Liver (tissue), 9 donors: Measurements from ENCODE around the gene PLD2. TPM values are rescaled to one million over a fixed set of nuclear protein-coding genes. Genes with fewer than 3 reads are reported as not detected.

Experiments
- DNase-seq: peaks from one replicate; pipeline ENCODE4 v3.0.0-alpha.2; 2017; ENCODE audit warnings: low spot score
- H3K27ac ChIP-seq, 2 donors: one replicate each; pipeline ENCODE4 v1.7.0; 2013; ENCODE audit warnings: inconsistent platforms in 2 of 2, low read length in 2 of 2, control low read depth in 1 of 2, low read depth in 1 of 2, mild to moderate bottlenecking in 1 of 2
- H3K27me3 ChIP-seq, 4 donors: one replicate each; pipeline versions ENCODE4 v1.6.1 to v1.7.0; 2013; ENCODE audit warnings: low read length in 3 of 4, inconsistent platforms in 1 of 4, mild to moderate bottlenecking in 1 of 4, moderate library complexity in 1 of 4; ENCODE audit not compliant: control insufficient read depth in 4 of 4, insufficient read depth in 4 of 4
- H3K36me3 ChIP-seq, 4 donors: one replicate each; pipeline versions ENCODE4 v1.6.1 to v1.7.0; 2013; ENCODE audit warnings: low read length in 3 of 4, mild to moderate bottlenecking in 3 of 4, low read depth in 1 of 4, moderate library complexity in 1 of 4; ENCODE audit not compliant: control insufficient read depth in 4 of 4, insufficient read depth in 3 of 4
- H3K4me1 ChIP-seq, 4 donors: one replicate each; pipeline versions ENCODE4 v1.6.1 to v1.7.0; 2013; ENCODE audit warnings: low read length in 3 of 4, mild to moderate bottlenecking in 3 of 4, moderate library complexity in 1 of 4; ENCODE audit not compliant: control insufficient read depth in 4 of 4, insufficient read depth in 4 of 4
- H3K4me3 ChIP-seq, 3 donors: one replicate each; pipeline versions ENCODE4 v1.6.1 to v1.7.0; 2013; ENCODE audit warnings: low read length in 3 of 3, control low read depth in 1 of 3, low read depth in 1 of 3, mild to moderate bottlenecking in 1 of 3
- H3K9ac ChIP-seq, 2 donors: one replicate each; pipeline ENCODE4 v1.7.0; 2013; ENCODE audit warnings: low read length in 2 of 2, mild to moderate bottlenecking in 2 of 2, moderate library complexity in 2 of 2, control low read depth in 1 of 2, low read depth in 1 of 2
- H3K9me3 ChIP-seq, 4 donors: one replicate each; pipeline versions ENCODE4 v1.6.1 to v1.7.0; 2013; ENCODE audit warnings: low read length in 3 of 4; ENCODE audit not compliant: control insufficient read depth in 4 of 4
- ATF3 ChIP-seq: IDR thresholded peaks from 2 replicates; pipeline ENCODE4 v1.6.1; 2016; ENCODE audit warnings: antibody characterized with exemption
- FOXA2 ChIP-seq: IDR thresholded peaks from 2 replicates; pipeline ENCODE4 v1.6.1; 2016; ENCODE audit warnings: antibody characterized with exemption
- GABPA ChIP-seq, 2 donors: IDR thresholded peaks in 1 of 2; conservative IDR thresholded peaks in 1 of 2; 2 replicates each; pipeline ENCODE4 v1.6.1; 2016; ENCODE audit warnings: antibody characterized with exemption in 2 of 2, mild to moderate bottlenecking in 1 of 2, moderate library complexity in 1 of 2
- HNF4A ChIP-seq, 2 donors: conservative IDR thresholded peaks; 2 replicates each; pipeline ENCODE4 v1.6.1; 2016; ENCODE audit warnings: antibody characterized with exemption in 2 of 2, mild to moderate bottlenecking in 2 of 2
- MAX ChIP-seq: IDR thresholded peaks from 2 replicates; pipeline ENCODE4 v1.6.1; 2016; ENCODE audit warnings: antibody characterized with exemption
- REST ChIP-seq: IDR thresholded peaks from 2 replicates; pipeline ENCODE4 v1.6.1; 2016; ENCODE audit warnings: antibody characterized with exemption, mild to moderate bottlenecking
- RXRA ChIP-seq, 2 donors: IDR thresholded peaks; 2 replicates each; pipeline ENCODE4 v1.6.1; 2017 to 2018; ENCODE audit warnings: antibody characterized with exemption in 2 of 2, mild to moderate bottlenecking in 1 of 2
- SP1 ChIP-seq: IDR thresholded peaks from 2 replicates; pipeline ENCODE4 v1.6.1; 2018; ENCODE audit warnings: antibody characterized with exemption, mild to moderate bottlenecking
- TAF1 ChIP-seq: conservative IDR thresholded peaks from 2 replicates; pipeline ENCODE4 v1.6.1; 2016; ENCODE audit warnings: antibody characterized with exemption, mild to moderate bottlenecking
- YY1 ChIP-seq: IDR thresholded peaks from 2 replicates; pipeline ENCODE4 v1.6.1; 2016; ENCODE audit warnings: antibody characterized with exemption, mild to moderate bottlenecking
- WGBS: extraction: QIAGEN DNeasy Blood & Tissue Kit; methylation state at CpG from one replicate; pipeline ENCODE4 v1.1.7; 2013; 5-methylcytosine and 5-hydroxymethylcytosine counted together
- polyA plus RNA-seq, 2 donors: library from polyadenylated mRNA; stranded (reverse) in 1 of 2; unstranded in 1 of 2; fragments of 200-250 nt in 1 of 2; fragments of >200 nt in 1 of 2; fragmentation: Nextera tagmentation in 1 of 2; extraction: Ambion mirVana in 1 of 2; gene quantifications; one replicate each; pipeline versions ENCODE4 v1.2.1 to v1.2.3, GENCODE V29; 2013 to 2015
- total RNA-seq, 2 donors: library from RNA; depleted of rRNA; stranded (reverse); fragments of >200 nt; gene quantifications; one replicate each; pipeline ENCODE4 v1.2.3, GENCODE V29; 2014
- donor health status: healthy.
- donor health status: healthy.
- donor health status: healthy.
- donor health status: healthy.
- donor health status: healthy.

PLD2 gene
- total and polyA plus RNA-seq, 4 donors = 3.5 to 15.8 (median 5.8) TPM

- 88% methylated on average over 9 of the region's 9 CpGs for WGBS
- H3K4me1 ChIP-seq = peaks cover 0 to 5% (median 3%) of the 10 kb centered on the region in 4 donors
- H3K9ac ChIP-seq = no peak overlapping the region
- no peaks in the 10 kb centered on the region for H3K27me3 ChIP-seq
- no peaks in the 10 kb centered on the region for H3K36me3 ChIP-seq
- TF ChIP-seq HNF4A (conservative IDR thresholded peaks at IDR 0.05) (no peak), TAF1 (no peak), GABPA (IDR thresholded peaks at IDR 0.05 in 1 of 2, conservative IDR thresholded peaks at IDR 0.05 in 1 of 2) (no peak), RXRA (IDR thresholded peaks at IDR 0.05) (no peak), FOXA2 (no peak)
- no peaks in the 10 kb centered on the region for H3K9me3 ChIP-seq
- peak overlapping the region; percentile 31 to 54 for H3K27ac ChIP-seq
- H3K4me3 ChIP-seq = no peak overlapping the region
- DNase-seq = no peak
These were observed 40.2 kb upstream of the PLD2 start for GRCh38 chr17:4766723-4767122.

GRCh38 chr17:4768298-4768697 lies 38.7 kb upstream of the PLD2 start:
- WGBS = 79% methylated on average over 6 of the region's 6 CpGs
- TF ChIP-seq YY1 (no peak), REST (no peak), MAX (no peak), RXRA (IDR thresholded peaks at IDR 0.05) (no peak)
- H3K9ac ChIP-seq = no peak overlapping the region
- no peak overlapping the region for H3K4me3 ChIP-seq
- H3K9me3 ChIP-seq = no peaks in the 10 kb centered on the region
- no peaks in the 10 kb centered on the region for H3K27me3 ChIP-seq
- no peak for DNase-seq
- peaks cover 0 to 14% (median 7%) of the 10 kb centered on the region in 4 donors for H3K4me1 ChIP-seq
- no peaks in the 10 kb centered on the region for H3K36me3 ChIP-seq
- H3K27ac ChIP-seq = no peak overlapping the region

GRCh38 chr17:4769628-4770027 lies 37.3 kb upstream of the PLD2 start:
- Histone ChIP-seq H3K36me3 (no peaks in the 10 kb centered on the region), H3K9me3 (no peaks in the 10 kb centered on the region), H3K27ac (no peak overlapping the region), H3K4me1 (peaks cover 0 to 14% (median 7%) of the 10 kb centered on the region in 4 donors), H3K27me3 (no peaks in the 10 kb centered on the region), H3K9ac (no peak overlapping the region), H3K4me3 (no peak overlapping the region)
- no peak for DNase-seq
- WGBS = 95% methylated on average over 2 of the region's 2 CpGs
- TF ChIP-seq RXRA (IDR thresholded peaks at IDR 0.05) (no peak), SP1 (no peak), ATF3 (no peak), HNF4A (conservative IDR thresholded peaks at IDR 0.05) (no peak), TAF1 (no peak)
